Umbilical cord (tissue), 1 donor: ENCODE results near the gene TSG101. TPM values are rescaled to one million over a fixed set of nuclear protein-coding genes. Genes with fewer than 3 reads are reported as not detected.

Experiments
- total RNA-seq: library from RNA; depleted of rRNA; stranded (reverse); fragments of >200 nt; gene quantifications from one replicate; pipeline ENCODE4 v1.2.3, GENCODE V29; 2014; ENCODE audit warnings: low replicate concordance; ENCODE audit not compliant: insufficient read depth

TSG101 gene
- total RNA-seq, 1 donor from 2014 or later = 24.6 TPM

Other genes with a start within 250 kb of the TSG101 start
- gene HPS5, start 204.8 kb downstream of the TSG101 start, total RNA-seq = 62.8 TPM
- 110 TPM for gene GTF2H1, start 204.4 kb downstream of the TSG101 start, total RNA-seq
- gene LDHA, start 132.4 kb downstream of the TSG101 start, total RNA-seq = 618 TPM
- not detected for gene LDHC, start 114.6 kb downstream of the TSG101 start, total RNA-seq
- 0.96 TPM for gene LDHAL6A, start 71.1 kb downstream of the TSG101 start, total RNA-seq
- 36.1 TPM for gene UEVLD, start 61.8 kb upstream of the TSG101 start, total RNA-seq
- gene MISFA, start 72.8 kb upstream of the TSG101 start, total RNA-seq = 1.7 TPM
- 24.6 TPM for gene SPTY2D1, start 107.4 kb upstream of the TSG101 start, total RNA-seq
- gene TMEM86A, start 171.8 kb upstream of the TSG101 start, total RNA-seq = 4.3 TPM
- 2.6 TPM for gene IGSF22, start 199.2 kb upstream of the TSG101 start, total RNA-seq